HL-60 (cell line): ENCODE data around the gene CAMTA1.

Source experiments
- DNase-seq, 2 experiments: peaks; one replicate each; pipeline ENCODE4 v3.0.0-alpha.2; 2010 to 2020; ENCODE audit warnings: low read depth in 1 of 2, low spot score in 1 of 2
- H3K27ac ChIP-seq: fragments of 250-450 bp; sonication (Bioruptor Pico); replicated peaks from 2 replicates; pipeline ENCODE4 v1.5.1; 2020; ENCODE audit warnings: mild to moderate bottlenecking, moderate library complexity
- H3K27me3 ChIP-seq: fragments of 250-450 bp; sonication (Bioruptor Pico); 2 replicates; pipeline ENCODE4 v1.5.1; 2021; ENCODE audit warnings: mild to moderate bottlenecking, moderate library complexity; ENCODE audit not compliant: insufficient read depth, poor library complexity, severe bottlenecking
- H3K4me3 ChIP-seq: replicated peaks from 2 replicates; pipeline ENCODE4 v1.5.1; 2011; ENCODE audit warnings: mild to moderate bottlenecking, control low read depth, low read length; ENCODE audit not compliant: insufficient read depth
- CTCF ChIP-seq: IDR thresholded peaks from one replicate; pipeline ENCODE4 v1.5.1; 2011; ENCODE audit warnings: low read length, control low read depth, inconsistent platforms; ENCODE audit not compliant: insufficient read depth
- GABPA ChIP-seq: IDR thresholded peaks from 2 replicates; pipeline ENCODE4 v1.6.1; 2012; ENCODE audit warnings: low read depth
- POLR2AphosphoS5 ChIP-seq: IDR thresholded peaks from 2 replicates; pipeline ENCODE4 v1.6.1; 2012; ENCODE audit warnings: low read depth
- REST ChIP-seq: IDR thresholded peaks from 2 replicates; pipeline ENCODE4 v1.6.1; 2012; ENCODE audit warnings: low read depth; ENCODE audit not compliant: insufficient replicate concordance
- SPI1 ChIP-seq: IDR thresholded peaks from 2 replicates; pipeline ENCODE4 v1.6.1; 2012; ENCODE audit warnings: low read depth, mild to moderate bottlenecking, borderline replicate concordance

Gene CAMTA1

GRCh38 chr1:7680207-7680954 lies 895.1 kb downstream of the CAMTA1 start:
- peak in 1 of 2 experiments; percentile 36 for DNase-seq
- Histone ChIP-seq H3K27me3 (peaks cover 21% of the 10 kb centered on the region), H3K4me3 (peak overlapping the region; percentile 61)

GRCh38 chr1:7680955-7681268 lies 895.7 kb downstream of the CAMTA1 start:
- Histone ChIP-seq H3K27me3 (peaks cover 21% of the 10 kb centered on the region), H3K4me3 (peak overlapping the region; percentile 61), H3K27ac (no peak overlapping the region)
- no peak for TF ChIP-seq POLR2AphosphoS5
- no peak for TF ChIP-seq GABPA
- no peak for TF ChIP-seq CTCF
- TF ChIP-seq REST = no peak
- no peak for TF ChIP-seq SPI1
- DNase-seq = no peak

More at GRCh38 chr1:7680207-7680954, 895.1 kb downstream of the CAMTA1 start:
- H3K27ac ChIP-seq = no peak overlapping the region
- TF ChIP-seq SPI1 (no peak), POLR2AphosphoS5 (no peak), GABPA (no peak), REST (no peak), CTCF (no peak)

GRCh38 chr1:7681401-7681800 lies 896.1 kb downstream of the CAMTA1 start:
- Histone ChIP-seq H3K27me3 (peaks cover 21% of the 10 kb centered on the region), H3K27ac (no peak overlapping the region), H3K4me3 (no peak overlapping the region)
- TF ChIP-seq CTCF = no peak
- DNase-seq = no peak

GRCh38 chr1:7683521-7683920 lies 898.3 kb downstream of the CAMTA1 start:
- TF ChIP-seq SPI1 = no peak
- TF ChIP-seq GABPA = no peak
- no peak for TF ChIP-seq POLR2AphosphoS5
- TF ChIP-seq REST = no peak
- no peak for TF ChIP-seq CTCF
- H3K27me3 ChIP-seq = peaks cover 21% of the 10 kb centered on the region
- no peak overlapping the region for H3K4me3 ChIP-seq
- no peak overlapping the region for H3K27ac ChIP-seq
- no peak for DNase-seq
